Neutrophil (primary cell): ENCODE results near the gene EZR.

Source experiments
- H3K27ac ChIP-seq: fragments of 200-600 bp; sonication (generic); 2 replicates; pipeline ENCODE4 v1.5.1; 2016; ENCODE audit warnings: mild to moderate bottlenecking, moderate library complexity
- H3K27me3 ChIP-seq: fragments of 200-600 bp; sonication (generic); 2 replicates; pipeline ENCODE4 v1.6.0; 2016; ENCODE audit warnings: mild to moderate bottlenecking
- H3K36me3 ChIP-seq: fragments of 200-600 bp; sonication (generic); 2 replicates; pipeline ENCODE4 v1.5.1; 2017
- H3K4me1 ChIP-seq, 2 experiments: fragments of 200-600 bp in 1 of 2; sonication (generic) in 1 of 2; 1 replicate in 1 of 2; 2 replicates in 1 of 2; pipeline versions ENCODE4 v1.5.1 to v1.6.1; 2013 to 2016; ENCODE audit warnings: low read depth in 1 of 2, low read length in 1 of 2, mild to moderate bottlenecking in 1 of 2, moderate library complexity in 1 of 2; ENCODE audit not compliant: control insufficient read depth in 1 of 2, insufficient read depth in 1 of 2
- H3K4me3 ChIP-seq, 2 experiments: fragments of 200-600 bp in 1 of 2; sonication (generic) in 1 of 2; 1 replicate in 1 of 2; 2 replicates in 1 of 2; pipeline ENCODE4 v1.5.1; 2013 to 2016; ENCODE audit warnings: low read depth in 1 of 2, low read length in 1 of 2, mild to moderate bottlenecking in 1 of 2, moderate library complexity in 1 of 2
- H3K9me3 ChIP-seq: fragments of 200-600 bp; sonication (generic); 2 replicates; pipeline ENCODE4 v1.5.1; 2016
- TF ChIP-seq, protein P1 (sequence below): fragments of 200-600 bp; sonication (generic); IDR thresholded peaks from 2 replicates; pipeline ENCODE4 v1.5.1; 2016; ENCODE audit warnings: antibody characterized with exemption

The EZR gene

DNA sequence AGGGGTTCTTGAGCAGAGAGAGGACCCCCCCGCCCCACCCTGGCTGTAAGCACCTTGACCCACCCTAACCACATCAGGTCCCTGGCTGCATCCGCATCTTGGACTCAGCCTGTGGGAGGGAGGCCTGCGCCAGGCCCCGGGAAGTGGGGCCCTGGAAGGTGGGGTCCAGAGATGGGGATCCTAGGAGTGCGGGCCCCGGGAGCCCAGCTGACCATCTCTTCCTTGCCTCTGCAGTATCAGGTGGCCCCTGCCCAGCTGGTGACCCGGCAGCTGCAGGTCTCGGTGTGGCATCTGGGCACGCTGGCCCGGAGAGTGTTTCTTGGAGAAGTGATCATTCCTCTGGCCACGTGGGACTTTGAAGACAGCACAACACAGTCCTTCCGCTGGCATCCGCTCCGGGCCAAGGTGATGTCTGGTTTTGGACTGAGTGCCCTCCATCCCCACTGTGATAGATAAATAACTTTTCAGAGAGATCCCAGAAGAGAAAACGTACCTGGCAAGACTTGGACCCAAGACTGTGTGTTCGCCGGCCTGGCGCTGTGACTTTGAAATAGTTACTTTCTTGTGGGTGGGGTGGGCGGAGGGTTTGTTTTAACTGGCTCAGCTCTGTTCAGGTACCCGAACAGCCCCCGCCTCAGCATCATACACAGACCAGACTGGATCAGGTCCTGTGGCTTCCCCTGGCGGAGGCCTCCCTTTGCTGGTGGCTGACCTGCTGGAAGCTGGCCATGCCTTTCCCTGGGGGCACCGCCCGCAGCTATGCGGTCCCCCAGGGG is 62.0 kb downstream of the EZR start:
- TF ChIP-seq, protein P1, sequence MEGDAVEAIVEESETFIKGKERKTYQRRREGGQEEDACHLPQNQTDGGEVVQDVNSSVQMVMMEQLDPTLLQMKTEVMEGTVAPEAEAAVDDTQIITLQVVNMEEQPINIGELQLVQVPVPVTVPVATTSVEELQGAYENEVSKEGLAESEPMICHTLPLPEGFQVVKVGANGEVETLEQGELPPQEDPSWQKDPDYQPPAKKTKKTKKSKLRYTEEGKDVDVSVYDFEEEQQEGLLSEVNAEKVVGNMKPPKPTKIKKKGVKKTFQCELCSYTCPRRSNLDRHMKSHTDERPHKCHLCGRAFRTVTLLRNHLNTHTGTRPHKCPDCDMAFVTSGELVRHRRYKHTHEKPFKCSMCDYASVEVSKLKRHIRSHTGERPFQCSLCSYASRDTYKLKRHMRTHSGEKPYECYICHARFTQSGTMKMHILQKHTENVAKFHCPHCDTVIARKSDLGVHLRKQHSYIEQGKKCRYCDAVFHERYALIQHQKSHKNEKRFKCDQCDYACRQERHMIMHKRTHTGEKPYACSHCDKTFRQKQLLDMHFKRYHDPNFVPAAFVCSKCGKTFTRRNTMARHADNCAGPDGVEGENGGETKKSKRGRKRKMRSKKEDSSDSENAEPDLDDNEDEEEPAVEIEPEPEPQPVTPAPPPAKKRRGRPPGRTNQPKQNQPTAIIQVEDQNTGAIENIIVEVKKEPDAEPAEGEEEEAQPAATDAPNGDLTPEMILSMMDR = no peak
- H3K27me3 ChIP-seq = no peaks in the 10 kb centered on the region
- H3K36me3 ChIP-seq = peaks cover 94% of the 10 kb centered on the region
- no peaks in the 10 kb centered on the region for H3K9me3 ChIP-seq
- no peak overlapping the region for H3K27ac ChIP-seq
- H3K4me1 ChIP-seq = no peaks in the 10 kb centered on the region
- no peak overlapping the region for H3K4me3 ChIP-seq

DNA sequence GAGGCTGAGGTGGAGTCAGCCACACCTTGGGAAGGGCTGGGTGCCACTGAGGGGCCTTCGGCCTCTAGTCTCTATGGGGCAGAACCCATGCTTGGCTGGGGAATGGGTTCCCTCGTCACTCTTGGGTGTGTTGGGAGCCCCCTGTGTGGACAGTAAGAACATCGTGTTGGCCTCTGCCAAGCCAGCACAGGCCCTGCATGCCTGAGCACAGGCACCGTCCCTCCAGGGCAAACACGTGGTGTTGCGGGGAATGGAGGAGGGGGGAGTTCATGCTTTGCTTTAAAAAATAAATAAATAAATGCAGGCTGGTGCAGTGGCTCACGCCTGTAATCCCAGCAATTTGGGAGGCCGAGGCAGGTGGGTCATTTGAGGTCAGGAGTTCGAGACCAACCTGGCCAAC is 63.0 kb downstream of the EZR start:
- H3K4me3 ChIP-seq = no peak overlapping the region

DNA sequence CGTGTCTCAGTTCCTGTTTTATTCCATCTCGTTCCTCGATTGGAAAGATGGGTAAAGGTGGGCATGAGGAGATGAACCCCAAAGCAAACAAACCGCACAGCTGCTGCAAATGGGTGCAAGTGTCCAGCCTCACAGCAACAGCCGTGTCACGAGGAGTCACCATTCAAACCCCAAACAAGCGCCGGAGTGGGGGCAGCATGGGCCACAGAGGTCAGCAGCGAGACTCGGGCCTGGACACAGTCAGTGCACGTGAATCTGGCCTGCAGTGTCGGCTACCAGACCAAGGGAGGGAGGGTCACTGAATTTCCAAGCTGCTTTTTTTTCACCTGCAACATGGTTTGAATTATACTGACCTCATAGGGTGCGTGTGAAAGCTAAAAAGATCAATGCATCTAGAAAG is 63.5 kb downstream of the EZR start:
- H3K4me3 ChIP-seq = no peak overlapping the region
- peaks cover 94% of the 10 kb centered on the region for H3K36me3 ChIP-seq
- no peaks in the 10 kb centered on the region for H3K4me1 ChIP-seq
- no peaks in the 10 kb centered on the region for H3K9me3 ChIP-seq
- peaks cover 3% of the 10 kb centered on the region for H3K27me3 ChIP-seq
- TF ChIP-seq, protein P1 = no peak
- H3K27ac ChIP-seq = no peak overlapping the region

More for the DNA sequence above, 63.0 kb downstream of the EZR start:
- peaks cover 3% of the 10 kb centered on the region for H3K27me3 ChIP-seq
- TF ChIP-seq, protein P1 = no peak
- no peak overlapping the region for H3K27ac ChIP-seq
- no peaks in the 10 kb centered on the region for H3K4me1 ChIP-seq
- H3K36me3 ChIP-seq = peaks cover 94% of the 10 kb centered on the region
- H3K9me3 ChIP-seq = no peaks in the 10 kb centered on the region

DNA sequence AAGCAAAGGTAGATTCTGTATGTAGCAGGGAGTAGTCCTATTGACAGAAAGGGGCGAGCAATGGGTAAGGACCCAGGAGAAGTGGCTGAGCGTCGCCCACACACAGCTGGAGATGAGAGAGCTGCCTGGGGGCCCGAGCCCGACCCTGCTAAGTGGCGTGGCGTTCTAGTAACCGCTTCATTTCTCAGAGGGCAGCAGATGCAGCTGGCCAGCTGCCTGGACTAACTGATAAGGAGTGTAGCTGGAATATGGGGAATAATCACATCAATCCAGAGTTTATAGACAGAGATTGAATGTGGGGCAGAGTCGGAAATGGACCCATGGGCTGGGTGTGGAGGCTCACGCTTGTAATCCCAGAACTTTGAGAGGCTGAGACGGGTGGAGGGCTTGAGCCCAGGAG is 64.4 kb downstream of the EZR start:
- no peak overlapping the region for H3K4me3 ChIP-seq
- H3K9me3 ChIP-seq = no peaks in the 10 kb centered on the region
- no peaks in the 10 kb centered on the region for H3K4me1 ChIP-seq
- TF ChIP-seq, protein P1 = no peak
- peaks cover 94% of the 10 kb centered on the region for H3K36me3 ChIP-seq
- H3K27ac ChIP-seq = no peak overlapping the region
- peaks cover 3% of the 10 kb centered on the region for H3K27me3 ChIP-seq

DNA sequence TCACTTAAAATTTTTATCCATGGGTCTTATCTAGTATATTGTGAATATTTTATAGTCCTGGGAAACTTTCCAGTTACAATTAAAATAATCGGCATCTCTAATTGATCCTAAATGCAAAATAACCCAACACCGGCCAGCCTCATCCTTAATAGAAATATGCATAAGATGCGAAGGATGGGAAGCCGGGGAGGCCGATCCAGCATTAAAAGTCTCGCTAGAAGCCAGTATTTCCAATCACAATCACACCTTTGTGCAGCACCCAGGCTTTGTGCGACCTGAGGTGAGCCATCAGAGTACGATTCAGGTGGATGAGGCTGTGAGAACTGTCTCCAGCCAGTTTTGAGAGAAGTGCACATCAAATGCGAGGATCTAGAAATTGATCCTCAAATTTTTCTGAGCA is 65.4 kb downstream of the EZR start:
- TF ChIP-seq, protein P1 = no peak
- H3K4me1 ChIP-seq = no peaks in the 10 kb centered on the region
- H3K27me3 ChIP-seq = peaks cover 3% of the 10 kb centered on the region
- no peak overlapping the region for H3K4me3 ChIP-seq
- peaks cover 88% of the 10 kb centered on the region for H3K36me3 ChIP-seq
- no peaks in the 10 kb centered on the region for H3K9me3 ChIP-seq
- H3K27ac ChIP-seq = no peak overlapping the region
